Skin epidermis (tissue), 12 donors: Measurements from ENCODE around the gene BCDIN3D.
"Not testable (repeated sequence)": the region's sequence is repeated elsewhere in the genome, so short reads cannot be mapped to it uniquely, and the experiment has no call there.

Source experiments
- H3K27ac ChIP-seq, 21 experiments: fragments of 200-600 bp; sonication (generic) in 11 of 21; one replicate each; pipeline ENCODE4 v1.5.0; 2020; ENCODE audit warnings: mild to moderate bottlenecking in 3 of 21, inconsistent platforms in 2 of 21, moderate library complexity in 2 of 21
- H3K4me3 ChIP-seq, 7 experiments: fragments of 200-600 bp; sonication (generic) in 2 of 7; one replicate each; pipeline ENCODE4 v1.5.0; 2020; ENCODE audit warnings: inconsistent platforms in 2 of 7, mild to moderate bottlenecking in 2 of 7, moderate library complexity in 1 of 7

Gene BCDIN3D

GRCh38 chr12:49842519-49843352, at the start of gene BCDIN3D:
Gene BCDIN3D, minus strand, starts transcription at chr12:49843106. Its CDS starts 19 bp downstream, at chr12:49843087.
- peak within 1 kb of the TSS; percentile 55 to 79 (median 70) for H3K4me3 ChIP-seq
- H3K27ac ChIP-seq = peak within 1 kb of the TSS; percentile 52 to 95 (median 87)

- no peak overlapping the region for H3K27ac ChIP-seq
- no peak overlapping the region for H3K4me3 ChIP-seq
Measured at GRCh38 chr12:49892084-49892731, 49.3 kb upstream of the BCDIN3D start.

GRCh38 chr12:49891476-49891875, 48.6 kb upstream of the BCDIN3D start:
- Histone ChIP-seq H3K27ac (no peak overlapping the region), H3K4me3 (no peak overlapping the region)

GRCh38 chr12:49891012-49891411, 48.1 kb upstream of the BCDIN3D start:
- H3K4me3 ChIP-seq = no peak overlapping the region
- H3K27ac ChIP-seq = no peak overlapping the region

GRCh38 chr12:49890096-49890461, 47.2 kb upstream of the BCDIN3D start:
- no peak overlapping the region for H3K27ac ChIP-seq
- no peak overlapping the region for H3K4me3 ChIP-seq

- Histone ChIP-seq H3K27ac (peak overlapping the region in 2 of 21 experiments; percentile 2 to 7), H3K4me3 (no peak overlapping the region)
Measured at GRCh38 chr12:49889361-49890095, 46.6 kb upstream of the BCDIN3D start.

GRCh38 chr12:49888461-49889151, 45.7 kb upstream of the BCDIN3D start:
- H3K4me3 ChIP-seq = no peak overlapping the region
- H3K27ac ChIP-seq = no peak overlapping the region

- H3K27ac ChIP-seq = no peak overlapping the region
- H3K4me3 ChIP-seq = no peak overlapping the region
Measured at GRCh38 chr12:49887536-49888401, 44.9 kb upstream of the BCDIN3D start.

- no peak overlapping the region for H3K27ac ChIP-seq
- no peak overlapping the region for H3K4me3 ChIP-seq
Measured at GRCh38 chr12:49887091-49887490, 44.2 kb upstream of the BCDIN3D start.

- Histone ChIP-seq H3K4me3 (no peak overlapping the region), H3K27ac (no peak overlapping the region)
Measured at GRCh38 chr12:49885663-49886461, 43.0 kb upstream of the BCDIN3D start.

- Histone ChIP-seq H3K4me3 (no peak overlapping the region), H3K27ac (no peak overlapping the region)
Measured at GRCh38 chr12:49885118-49885517, 42.2 kb upstream of the BCDIN3D start.

- Histone ChIP-seq H3K4me3 (no peak overlapping the region), H3K27ac (no peak overlapping the region)
Measured at GRCh38 chr12:49882851-49883464, 40.1 kb upstream of the BCDIN3D start.

GRCh38 chr12:49882248-49882850, 39.4 kb upstream of the BCDIN3D start:
- Histone ChIP-seq H3K27ac (no peak overlapping the region), H3K4me3 (no peak overlapping the region)

- Histone ChIP-seq H3K4me3 (no peak overlapping the region), H3K27ac (no peak overlapping the region)
Measured at GRCh38 chr12:49881415-49882247, 38.7 kb upstream of the BCDIN3D start.

GRCh38 chr12:49880756-49881414, 38.0 kb upstream of the BCDIN3D start:
- H3K27ac ChIP-seq = no peak overlapping the region
- no peak overlapping the region for H3K4me3 ChIP-seq

- not testable (repeated sequence) for H3K27ac ChIP-seq, H3K4me3 ChIP-seq
Measured at GRCh38 chr12:49879065-49879464, 36.2 kb upstream of the BCDIN3D start.
